ENCODE results near the gene CDC123.

Gene CDC123

DNA sequence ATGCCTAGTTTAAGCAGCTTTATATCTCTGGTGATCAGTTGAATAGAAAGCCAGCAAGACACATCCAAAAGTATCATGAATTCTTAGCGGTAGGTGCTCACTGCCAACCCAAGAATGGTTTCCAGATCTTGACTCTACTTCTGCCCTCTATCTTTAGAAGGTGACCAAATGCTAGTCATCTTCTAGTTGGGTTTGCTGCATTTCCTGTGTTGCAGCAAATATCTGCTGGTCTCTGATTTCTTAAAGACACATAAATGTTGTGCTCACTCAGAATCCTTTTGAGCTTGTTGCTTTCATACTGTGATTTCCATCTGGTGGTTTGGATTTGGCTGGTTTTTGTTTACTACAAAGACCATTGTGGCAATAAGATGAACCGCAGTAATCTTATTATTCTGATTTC is 2.2 kb downstream of the CDC123 start:
- H3K4me2 ChIP-seq: peak overlapping the region; percentile 72 to 93 (median 88)
- H3K27ac ChIP-seq: peak overlapping the region in 8 of 11 experiments; percentile 13 to 98 (median 96); a peak in 10 of 22 replicates
- peaks cover 46 to 62% (median 53%) of the 10 kb centered on the region in 11 experiments for H3K36me3 ChIP-seq
- H3K9ac ChIP-seq: peak overlapping the region in 7 of 11 experiments; percentile 10 to 95 (median 89); a peak in 11 of 22 replicates
- no peaks in the 10 kb centered on the region for H3K27me3 ChIP-seq
- H3K4me1 ChIP-seq: peaks cover 48 to 61% (median 51%) of the 10 kb centered on the region in 10 experiments
- peak overlapping the region in 9 of 10 experiments; percentile 84 to 99 (median 88); a peak in 16 of 20 replicates for H3K4me3 ChIP-seq
- TF ChIP-seq Cebpa-rat (IDR thresholded peaks at IDR 0.05): no peak
- peaks cover 36 to 77% (median 60%) of the 10 kb centered on the region in 11 experiments; a peak in 21 of 22 replicates for H4K20me1 ChIP-seq
- no peaks in the 10 kb centered on the region for H3K9me3 ChIP-seq (replicated peaks in 1 of 11)

- peaks cover 63 to 93% (median 86%) of the 10 kb centered on the region in 11 experiments; a peak in 21 of 22 replicates for H4K20me1 ChIP-seq
- peaks cover 73 to 83% (median 79%) of the 10 kb centered on the region in 11 experiments for H3K36me3 ChIP-seq
- no peaks in the 10 kb centered on the region for H3K9me3 ChIP-seq (replicated peaks in 1 of 11)
- no peaks in the 10 kb centered on the region for H3K27me3 ChIP-seq
- H3K27ac ChIP-seq: no peak overlapping the region
- peak in 2 of 11 experiments; percentile 17 to 43; a peak in 1 of 22 replicates for TF ChIP-seq Cebpa-rat (IDR thresholded peaks at IDR 0.05)
- peak overlapping the region in 8 of 11 experiments; percentile 2 to 53 (median 34); a peak in 9 of 22 replicates for H3K4me2 ChIP-seq
- H3K9ac ChIP-seq: no peak overlapping the region
- peaks cover 31 to 45% (median 35%) of the 10 kb centered on the region in 10 experiments for H3K4me1 ChIP-seq
- H3K4me3 ChIP-seq: no peak overlapping the region
Measured at GRCh38 chr10:12200850-12201249, 4.9 kb downstream of the CDC123 start.

DNA sequence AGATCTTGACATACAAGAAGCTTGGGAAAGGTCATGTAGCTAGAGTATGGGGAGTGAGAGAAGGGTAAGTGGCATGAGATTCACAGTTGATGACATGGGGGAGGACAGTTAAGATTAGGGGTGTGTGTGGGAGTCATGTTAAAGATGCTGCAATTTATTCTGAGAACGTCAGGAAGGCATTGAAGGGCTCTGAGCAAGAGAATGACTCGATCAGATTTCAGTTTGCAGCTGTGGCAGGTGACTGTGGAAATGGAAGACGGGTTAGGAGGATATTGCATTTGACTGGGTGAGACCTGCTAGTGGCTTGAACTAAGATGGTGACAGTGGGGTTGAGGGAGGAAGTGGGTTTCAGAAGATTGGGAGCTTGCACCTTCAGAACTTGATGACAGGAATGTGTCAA is 5.6 kb downstream of the CDC123 start:
- Histone ChIP-seq H3K27ac (no peak overlapping the region), H3K36me3 (peaks cover 80 to 90% (median 86%) of the 10 kb centered on the region in 11 experiments), H3K4me3 (no peak overlapping the region), H3K9me3 (replicated peaks in 1 of 11) (no peaks in the 10 kb centered on the region), H4K20me1 (peaks cover 69 to 99% (median 93%) of the 10 kb centered on the region in 11 experiments; a peak in 21 of 22 replicates), H3K4me2 (peak overlapping the region in 8 of 11 experiments; percentile 2 to 53 (median 36); a peak in 11 of 22 replicates), H3K27me3 (no peaks in the 10 kb centered on the region), H3K4me1 (peaks cover 31 to 45% (median 35%) of the 10 kb centered on the region in 10 experiments), H3K9ac (no peak overlapping the region)
- 0 out of 22 replicates have a peak, but pooled peaks of 1 of the 11 experiments have one; percentile 14 for TF ChIP-seq Cebpa-rat (IDR thresholded peaks at IDR 0.05)

GRCh38 chr10:12202226-12202625 is 6.2 kb downstream of the CDC123 start:
- peaks cover 31 to 44% (median 34%) of the 10 kb centered on the region in 10 experiments for H3K4me1 ChIP-seq
- TF ChIP-seq Cebpa-rat (IDR thresholded peaks at IDR 0.05): no peak
- peak overlapping the region in 2 of 11 experiments; percentile 11 to 38; a peak in 2 of 22 replicates for H3K4me2 ChIP-seq
- H3K9ac ChIP-seq: no peak overlapping the region
- H3K4me3 ChIP-seq: no peak overlapping the region
- H3K27ac ChIP-seq: 0 out of 22 replicates have a peak overlapping the region, but pooled peaks of 1 of the 11 experiments have one; percentile 17
- peaks cover 75 to 100% (median 100%) of the 10 kb centered on the region in 11 experiments; a peak in 21 of 22 replicates for H4K20me1 ChIP-seq
- H3K27me3 ChIP-seq: no peaks in the 10 kb centered on the region
- H3K36me3 ChIP-seq: peaks cover 81 to 97% (median 92%) of the 10 kb centered on the region in 11 experiments
- no peaks in the 10 kb centered on the region for H3K9me3 ChIP-seq (replicated peaks in 1 of 11)

DNA sequence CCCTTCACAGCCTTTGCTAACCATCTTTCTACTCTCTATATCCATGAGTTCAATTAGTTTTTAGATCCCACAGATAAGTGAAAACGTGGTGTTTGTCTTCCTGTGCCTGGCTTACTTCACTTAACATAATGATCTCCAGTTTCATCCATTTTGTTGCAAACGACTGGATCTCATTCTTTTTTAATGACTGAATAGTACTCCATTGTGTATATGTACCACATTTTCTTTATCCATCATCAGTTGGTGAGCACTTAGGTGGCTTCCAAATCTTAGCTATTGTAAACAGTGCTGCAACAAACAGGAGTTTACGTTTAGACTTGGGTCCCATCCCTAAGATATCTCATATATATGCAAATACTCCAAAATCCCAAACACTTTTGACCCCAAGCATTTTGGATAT is 9.1 kb downstream of the CDC123 start:
- Histone ChIP-seq H3K36me3 (peaks cover 94 to 100% (median 100%) of the 10 kb centered on the region in 11 experiments), H3K27me3 (no peaks in the 10 kb centered on the region)
- no peak for TF ChIP-seq Cebpa-rat (IDR thresholded peaks at IDR 0.05)

GRCh38 chr10:12207114-12207513 is 11.1 kb downstream of the CDC123 start:
- peaks cover 76 to 100% (median 96%) of the 10 kb centered on the region in 11 experiments; a peak in 21 of 22 replicates for H4K20me1 ChIP-seq
- H3K9ac ChIP-seq: no peak overlapping the region
- no peak for TF ChIP-seq Cebpa-rat (IDR thresholded peaks at IDR 0.05)
- no peak overlapping the region for H3K27ac ChIP-seq
- H3K36me3 ChIP-seq: peaks cover 94 to 100% (median 100%) of the 10 kb centered on the region in 11 experiments
- no peaks in the 10 kb centered on the region for H3K27me3 ChIP-seq
- no peaks in the 10 kb centered on the region for H3K9me3 ChIP-seq (replicated peaks in 1 of 11)
- H3K4me1 ChIP-seq: peaks cover 0 to 6% (median 0%) of the 10 kb centered on the region in 10 experiments; a peak in 4 of 20 replicates
- no peak overlapping the region for H3K4me3 ChIP-seq
- H3K4me2 ChIP-seq: no peak overlapping the region

More for the DNA sequence above, 9.1 kb downstream of the CDC123 start:
- no peak overlapping the region for H3K4me2 ChIP-seq
- no peaks in the 10 kb centered on the region for H3K9me3 ChIP-seq (replicated peaks in 1 of 11)
- H3K4me1 ChIP-seq: peaks cover 11 to 20% (median 16%) of the 10 kb centered on the region in 10 experiments; a peak in 18 of 20 replicates
- no peak overlapping the region for H3K27ac ChIP-seq
- no peak overlapping the region for H3K4me3 ChIP-seq
- H3K9ac ChIP-seq: no peak overlapping the region
- H4K20me1 ChIP-seq: peaks cover 92 to 100% (median 100%) of the 10 kb centered on the region in 11 experiments; a peak in 21 of 22 replicates

GRCh38 chr10:12208460-12208859 is 12.5 kb downstream of the CDC123 start:
- peaks cover 63 to 100% (median 96%) of the 10 kb centered on the region in 11 experiments; a peak in 21 of 22 replicates for H4K20me1 ChIP-seq
- H3K4me3 ChIP-seq: no peak overlapping the region
- no peak overlapping the region for H3K4me2 ChIP-seq
- peaks cover 93 to 100% (median 99%) of the 10 kb centered on the region in 11 experiments for H3K36me3 ChIP-seq
- H3K27ac ChIP-seq: no peak overlapping the region
- H3K9me3 ChIP-seq (replicated peaks in 1 of 11): no peaks in the 10 kb centered on the region
- TF ChIP-seq Cebpa-rat (IDR thresholded peaks at IDR 0.05): no peak
- H3K27me3 ChIP-seq: no peaks in the 10 kb centered on the region
- no peaks in the 10 kb centered on the region for H3K4me1 ChIP-seq
- no peak overlapping the region for H3K9ac ChIP-seq

- Histone ChIP-seq H3K9me3 (replicated peaks in 1 of 11) (no peaks in the 10 kb centered on the region), H3K27me3 (no peaks in the 10 kb centered on the region), H3K4me1 (peaks cover 16 to 23% (median 18%) of the 10 kb centered on the region in 10 experiments), H3K4me3 (no peak overlapping the region), H3K36me3 (peaks cover 79 to 99% (median 93%) of the 10 kb centered on the region in 11 experiments), H3K4me2 (no peak overlapping the region), H4K20me1 (peaks cover 23 to 99% (median 80%) of the 10 kb centered on the region in 11 experiments; a peak in 21 of 22 replicates), H3K27ac (no peak overlapping the region), H3K9ac (no peak overlapping the region)
- no peak for TF ChIP-seq Cebpa-rat (IDR thresholded peaks at IDR 0.05)
Measured at GRCh38 chr10:12212454-12212853, 16.5 kb downstream of the CDC123 start.

DNA sequence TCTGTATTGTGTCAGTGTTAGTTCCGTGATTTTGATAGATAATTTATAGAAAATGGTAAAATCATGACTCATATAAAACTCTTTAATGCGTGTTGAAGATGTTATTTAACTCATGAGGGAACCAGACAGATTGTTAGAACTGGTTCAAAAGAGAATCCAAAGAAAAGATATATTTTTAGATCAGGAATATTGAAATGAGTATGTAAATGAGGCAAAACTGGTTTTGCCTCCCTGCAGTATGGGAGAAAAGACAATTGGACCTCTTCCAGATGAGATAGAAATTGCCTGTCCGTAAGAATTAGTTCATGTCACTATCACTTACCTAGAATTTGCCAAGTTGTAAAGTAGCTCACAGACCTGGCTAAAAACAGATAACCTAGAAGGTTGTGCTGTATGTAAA is 17.6 kb downstream of the CDC123 start:
- no peaks in the 10 kb centered on the region for H3K27me3 ChIP-seq
- no peak overlapping the region for H3K4me3 ChIP-seq
- no peak overlapping the region for H3K9ac ChIP-seq
- peaks cover 79 to 99% (median 93%) of the 10 kb centered on the region in 11 experiments for H3K36me3 ChIP-seq
- no peaks in the 10 kb centered on the region for H3K9me3 ChIP-seq (replicated peaks in 1 of 11)
- no peak for TF ChIP-seq Cebpa-rat (IDR thresholded peaks at IDR 0.05)
- H3K4me2 ChIP-seq: no peak overlapping the region; a peak in 1 of 22 replicates
- peaks cover 16 to 23% (median 18%) of the 10 kb centered on the region in 10 experiments for H3K4me1 ChIP-seq
- H4K20me1 ChIP-seq: peaks cover 12 to 99% (median 73%) of the 10 kb centered on the region in 11 experiments; a peak in 21 of 22 replicates
- H3K27ac ChIP-seq: no peak overlapping the region

Data from BLaER1 treated with 17β-estradiol and CSF1 and Interleukin-3, amounts not matched to agents 10 nM and 100 nM (cell line).